Common myeloid progenitor, CD34-positive (primary cell): ENCODE results near the gene ATP6V0D1.

Experiments used
- CTCF ChIA-PET: fragments of 350-600 bp; sonication (Branson Sonifier 250); formaldehyde crosslinking; loops from one replicate; lab custom pipeline; 2021; ENCODE audit warnings: antibody characterized with exemption; lab: Charles Lee
- POLR2A ChIA-PET: fragments of 350-600 bp; sonication (Branson Sonifier 250); formaldehyde crosslinking; loops from one replicate; lab custom pipeline; 2021; ENCODE audit warnings: antibody characterized with exemption; lab: Charles Lee
- DNase-seq, 3 donors: peaks; one replicate each; pipeline versions ENCODE4 v3.0.0 to v3.0.0-alpha.2; 2013
- H3K27ac ChIP-seq, 2 experiments: 1 replicate in 1 of 2; 2 replicates in 1 of 2; pipeline ENCODE4 v1.7.0; 2013; ENCODE audit warnings: inconsistent platforms in 2 of 2, low read length in 2 of 2, mild to moderate bottlenecking in 2 of 2, low read depth in 1 of 2, moderate library complexity in 1 of 2; ENCODE audit not compliant: severe bottlenecking in 2 of 2, insufficient read depth in 1 of 2, poor library complexity in 1 of 2
- H3K27me3 ChIP-seq, 5 experiments: replicated peaks in 2 of 5; 1 replicate in 3 of 5; 2 replicates in 2 of 5; pipeline versions ENCODE4 v1.6.1 to v1.7.0; 2013; ENCODE audit warnings: low read length in 4 of 5, mild to moderate bottlenecking in 2 of 5, moderate library complexity in 2 of 5, inconsistent platforms in 1 of 5; ENCODE audit not compliant: insufficient read depth in 5 of 5, control insufficient read depth in 4 of 5
- H3K36me3 ChIP-seq, 4 experiments: 1 replicate in 2 of 4; 2 replicates in 2 of 4; pipeline versions ENCODE4 v1.6.1 to v1.7.0; 2013; ENCODE audit warnings: low read length in 3 of 4, control low read depth in 1 of 4, mild to moderate bottlenecking in 1 of 4; ENCODE audit not compliant: control insufficient read depth in 4 of 4, insufficient read depth in 4 of 4
- H3K4me1 ChIP-seq, 4 experiments: 1 replicate in 3 of 4; 2 replicates in 1 of 4; pipeline versions ENCODE4 v1.6.1 to v1.7.1; 2013; ENCODE audit warnings: low read length in 3 of 4, mild to moderate bottlenecking in 3 of 4, control low read depth in 1 of 4, inconsistent platforms in 1 of 4, moderate library complexity in 1 of 4; ENCODE audit not compliant: control insufficient read depth in 4 of 4, insufficient read depth in 4 of 4; ENCODE audit errors: control extremely low read depth in 1 of 4
- H3K4me3 ChIP-seq, 7 experiments: 1 replicate in 4 of 7; 2 replicates in 3 of 7; pipeline versions ENCODE4 v1.5.1 to v1.7.0; 2013; ENCODE audit warnings: mild to moderate bottlenecking in 7 of 7, low read length in 6 of 7, moderate library complexity in 6 of 7, inconsistent platforms in 2 of 7, low read depth in 2 of 7, control low read depth in 1 of 7; ENCODE audit not compliant: insufficient read depth in 4 of 7, control insufficient read depth in 1 of 7; ENCODE audit errors: extremely low read depth in 1 of 7
- H3K9me3 ChIP-seq, 5 experiments: 1 replicate in 4 of 5; 2 replicates in 1 of 5; pipeline versions ENCODE4 v1.6.1 to v1.7.1; 2013; ENCODE audit warnings: low read length in 4 of 5, mild to moderate bottlenecking in 2 of 5, inconsistent platforms in 1 of 5, low read depth in 1 of 5, moderate library complexity in 1 of 5; ENCODE audit not compliant: control insufficient read depth in 4 of 5, insufficient read depth in 2 of 5; ENCODE audit errors: control extremely low read depth in 1 of 5
- WGBS: methylation state at CpG from one replicate; pipeline ENCODE4 v1.1.5; 2013; ENCODE audit not compliant: insufficient coverage; 5-methylcytosine and 5-hydroxymethylcytosine counted together

The ATP6V0D1 gene

DNA sequence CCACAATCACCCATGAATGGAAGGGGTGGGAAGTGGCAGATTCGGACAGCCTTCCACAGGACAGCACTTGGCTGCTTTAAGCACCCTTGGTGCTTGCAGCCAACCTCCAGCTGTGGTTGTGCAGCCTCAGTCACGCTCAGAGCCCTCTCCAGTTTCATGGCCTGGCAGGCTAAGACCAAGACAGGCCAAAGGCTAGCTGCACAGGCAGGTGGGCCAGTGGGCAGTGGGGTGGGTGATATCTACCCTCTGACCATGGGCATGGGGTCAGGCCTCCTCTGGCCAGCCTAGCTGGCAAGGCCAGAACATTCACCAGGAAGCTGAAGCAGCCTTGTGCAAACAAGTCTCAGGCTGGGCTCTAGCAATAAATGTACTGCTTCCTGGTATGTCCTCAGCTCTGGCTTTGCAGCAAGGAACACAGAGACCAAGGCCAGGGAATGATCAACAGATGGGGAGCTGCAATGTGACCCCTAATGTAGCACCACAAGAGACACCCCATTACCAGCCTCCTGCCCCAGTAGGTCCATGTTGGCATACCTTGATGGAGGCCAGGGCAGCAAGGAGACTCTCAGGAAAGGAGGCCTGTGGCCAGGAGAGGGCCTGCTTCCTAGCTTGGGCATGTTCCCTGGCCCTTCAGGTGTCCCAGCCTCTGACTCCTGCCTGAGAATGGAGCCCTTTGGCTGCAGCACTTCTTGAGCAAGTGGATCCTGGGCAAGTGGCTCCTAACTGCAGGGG, 29.1 kb downstream of the ATP6V0D1 start:
- H3K27me3 ChIP-seq = no peaks in the 10 kb centered on the region
- H3K36me3 ChIP-seq = peaks cover 2 to 63% (median 28%) of the 10 kb centered on the region in 4 experiments
- H3K4me3 ChIP-seq = no peak overlapping the region
- no peak overlapping the region for H3K27ac ChIP-seq
- POLR2A ChIA-PET = interaction anchor here (0.6 kb wide), 2 partner anchors 19 to 605 kb away, joined by 3 read pairs; no protein-coding TSS in a partner anchor
- DNase-seq = no peak
- WGBS = 93% methylated on average over 2 of the region's 2 CpGs
- H3K4me1 ChIP-seq = no peaks in the 10 kb centered on the region
- no peaks in the 10 kb centered on the region for H3K9me3 ChIP-seq
- CTCF ChIA-PET = interaction anchor here (0.6 to 3.9 kb wide), 9 partner anchors 9 to 121 kb away, joined by 3 to 22 read pairs (median 3); no protein-coding TSS in a partner anchor

DNA sequence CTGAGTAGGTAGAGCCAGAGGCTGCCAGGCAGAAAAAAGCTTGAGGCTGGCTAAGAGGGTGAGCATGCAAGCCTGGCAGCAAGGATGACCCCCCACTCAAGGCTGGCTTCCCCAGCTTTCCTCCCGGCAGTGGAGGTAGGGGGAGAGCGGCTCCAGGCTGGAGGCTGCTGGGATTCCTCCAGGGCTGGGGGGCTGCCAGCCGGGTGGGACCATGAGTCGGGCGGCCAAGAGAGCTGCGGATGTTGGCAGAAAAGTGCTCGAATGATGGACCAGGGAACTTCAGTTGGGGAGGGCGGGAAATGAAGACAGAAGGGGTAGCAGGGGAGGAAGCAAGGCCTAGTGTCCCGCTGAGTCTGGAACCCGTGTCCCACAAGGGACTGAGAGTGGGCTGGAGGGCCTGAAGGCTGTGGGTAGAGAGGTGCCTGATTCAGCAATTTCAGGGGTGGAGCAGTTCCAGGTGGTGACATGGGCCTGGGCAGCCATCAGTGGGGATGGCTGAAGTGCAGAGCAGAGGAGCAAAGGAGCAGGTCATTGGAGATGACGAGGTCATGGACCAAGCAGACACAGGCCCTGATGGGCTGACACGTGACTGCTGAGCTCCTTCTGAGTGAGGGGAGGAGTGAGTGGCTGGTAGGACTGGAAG, 29.8 kb downstream of the ATP6V0D1 start:
- Histone ChIP-seq H3K36me3 (peaks cover 2 to 68% (median 28%) of the 10 kb centered on the region in 4 experiments), H3K4me1 (no peaks in the 10 kb centered on the region), H3K4me3 (no peak overlapping the region), H3K9me3 (no peaks in the 10 kb centered on the region), H3K27me3 (no peaks in the 10 kb centered on the region), H3K27ac (no peak overlapping the region)
- DNase-seq = no peak
- CTCF ChIA-PET = interaction anchor here (1.1 to 3.9 kb wide), 8 partner anchors 10 to 69 kb away, joined by 3 to 22 read pairs (median 3); no protein-coding TSS in a partner anchor
- WGBS = 91% methylated on average over 10 of the region's 12 CpGs
- POLR2A ChIA-PET = interaction anchor here (0.6 kb wide), 1 partner anchor 18 kb away, joined by 3 read pairs; no protein-coding TSS in a partner anchor

DNA sequence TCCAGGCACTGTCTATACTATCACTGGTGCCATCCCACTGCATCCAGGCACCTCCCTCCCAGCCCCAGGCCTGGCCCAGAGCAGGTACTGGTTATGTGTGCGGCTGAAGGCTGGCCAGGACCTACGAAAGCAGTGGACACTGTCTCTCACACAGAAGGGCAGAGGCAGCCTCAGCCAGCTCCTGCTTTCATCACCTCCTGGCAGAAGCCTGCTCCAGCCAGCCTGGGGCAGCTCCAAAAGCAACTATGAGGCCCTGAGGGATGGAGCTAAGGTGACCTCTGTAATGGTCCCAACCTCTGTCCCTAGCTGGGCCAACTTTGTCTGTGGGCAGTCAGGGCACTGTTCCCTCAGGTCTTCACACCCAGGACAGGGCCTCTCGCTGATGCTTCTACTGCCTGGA, 31.2 kb downstream of the ATP6V0D1 start:
- WGBS = 100% methylated on average over 2 of the region's 3 CpGs
- POLR2A ChIA-PET = interaction anchor here (0.8 kb wide), 1 partner anchor 9 kb away, joined by 3 read pairs; no protein-coding TSS in a partner anchor
- Histone ChIP-seq H3K27me3 (no peaks in the 10 kb centered on the region), H3K4me1 (no peaks in the 10 kb centered on the region), H3K4me3 (no peak overlapping the region), H3K36me3 (peaks cover 2 to 83% (median 31%) of the 10 kb centered on the region in 4 experiments), H3K9me3 (no peaks in the 10 kb centered on the region), H3K27ac (no peak overlapping the region)
- CTCF ChIA-PET = interaction anchor here (0.7 to 3.9 kb wide), 6 partner anchors 8 to 189 kb away, joined by 3 to 22 read pairs (median 4); no protein-coding TSS in a partner anchor
- no peak for DNase-seq

DNA sequence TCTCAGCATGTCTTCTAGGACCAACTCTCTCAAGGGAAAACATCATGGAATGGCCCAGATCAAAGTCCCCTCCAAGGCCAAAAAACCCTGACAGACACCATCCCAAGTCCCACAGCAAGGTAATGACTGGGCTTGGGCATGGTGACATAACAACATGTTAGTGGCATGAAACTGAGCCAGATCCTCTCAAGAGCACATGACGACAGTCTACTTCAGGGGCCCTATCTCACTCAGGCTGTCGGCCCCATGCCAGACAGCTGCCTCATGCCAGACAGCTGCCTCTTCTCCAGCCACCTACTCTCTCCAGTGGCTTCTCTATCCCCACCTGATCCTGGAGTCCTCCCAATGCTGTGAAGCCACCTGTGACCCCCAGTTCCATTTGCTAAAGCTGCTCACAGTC, 31.6 kb downstream of the ATP6V0D1 start:
- Histone ChIP-seq H3K27ac (no peak overlapping the region), H3K9me3 (no peaks in the 10 kb centered on the region), H3K36me3 (peaks cover 2 to 87% (median 33%) of the 10 kb centered on the region in 4 experiments), H3K4me3 (no peak overlapping the region), H3K27me3 (no peaks in the 10 kb centered on the region), H3K4me1 (no peaks in the 10 kb centered on the region)
- 93% methylated on average over 2 of the region's 2 CpGs for whole genome bisulfite sequencing
- ChIA-PET POLR2A (interaction anchor here (0.8 kb wide), 1 partner anchor 8 kb away, joined by 3 read pairs; no protein-coding TSS in a partner anchor), CTCF (interaction anchor here (0.7 to 3.9 kb wide), 3 partner anchors 16 to 189 kb away, joined by 3 to 22 read pairs (median 3); no protein-coding TSS in a partner anchor)
- no peak for DNase-seq

DNA sequence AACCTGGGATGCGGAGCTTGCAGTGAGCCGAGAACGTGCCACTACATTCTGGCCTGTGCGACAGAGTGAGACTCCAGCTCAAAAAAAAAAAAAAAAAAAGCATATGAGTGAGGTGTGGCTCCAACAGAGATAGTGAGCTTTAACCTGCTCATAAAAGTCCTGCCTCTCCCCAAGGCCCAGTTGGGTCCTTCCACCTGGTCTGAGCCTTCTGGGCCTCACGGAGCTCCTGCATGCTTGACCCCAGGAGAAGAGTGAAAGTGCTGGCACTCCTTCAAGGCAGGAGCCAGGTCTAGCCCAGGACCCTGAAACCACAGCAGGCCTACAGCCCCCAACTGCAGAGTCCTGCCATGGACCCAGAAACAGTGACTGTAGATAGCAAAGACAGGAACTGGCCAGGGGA, 32.4 kb downstream of the ATP6V0D1 start:
- Histone ChIP-seq H3K27ac (no peak overlapping the region), H3K4me3 (no peak overlapping the region), H3K27me3 (no peaks in the 10 kb centered on the region), H3K9me3 (no peaks in the 10 kb centered on the region), H3K36me3 (peaks cover 2 to 86% (median 34%) of the 10 kb centered on the region in 4 experiments), H3K4me1 (no peaks in the 10 kb centered on the region)
- ChIA-PET CTCF (interaction anchor here (1.1 to 3.5 kb wide), 4 partner anchors 13 to 27 kb away, joined by 3 to 34 read pairs (median 6); no protein-coding TSS in a partner anchor), POLR2A (interaction anchor here (0.5 kb wide), 1 partner anchor 365 kb away, joined by 3 read pairs; no protein-coding TSS in a partner anchor)
- WGBS = 97% methylated on average over 5 of the region's 5 CpGs
- DNase-seq = no peak

DNA sequence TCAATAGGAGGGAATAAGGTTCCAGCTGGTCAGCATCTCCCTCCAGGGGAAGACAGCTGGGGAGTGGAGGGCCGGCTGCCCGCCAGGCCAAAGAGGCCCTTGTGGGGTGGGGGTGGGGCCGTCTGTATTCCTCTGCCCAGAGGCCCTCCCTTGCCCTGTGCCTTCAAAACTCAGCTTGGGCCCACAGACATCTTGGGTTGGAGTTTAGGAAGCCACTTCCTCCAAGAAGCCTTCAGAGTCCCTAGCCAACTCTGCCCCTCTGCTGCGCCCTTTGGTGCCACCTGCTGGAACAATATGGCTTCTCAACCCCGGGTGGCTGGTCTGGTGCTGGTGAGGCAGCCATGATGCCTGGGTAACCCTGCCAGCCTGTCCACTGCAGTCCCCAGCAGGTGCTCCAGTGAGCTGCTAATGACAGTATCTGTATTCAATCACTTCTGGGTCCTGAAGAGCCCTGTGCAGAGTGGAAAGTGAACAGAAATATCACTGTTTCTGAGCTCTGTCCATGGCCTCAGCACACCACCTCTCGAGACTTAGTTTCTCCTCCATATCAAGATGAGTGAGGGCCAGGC, 33.4 kb downstream of the ATP6V0D1 start:
- Histone ChIP-seq H3K9me3 (no peaks in the 10 kb centered on the region), H3K36me3 (peaks cover 0 to 86% (median 31%) of the 10 kb centered on the region in 4 experiments), H3K27ac (no peak overlapping the region), H3K27me3 (no peaks in the 10 kb centered on the region), H3K4me3 (no peak overlapping the region), H3K4me1 (no peaks in the 10 kb centered on the region)
- ChIA-PET CTCF (interaction anchor here (0.9 to 3.5 kb wide), 8 partner anchors 12 to 187 kb away, joined by 3 to 34 read pairs (median 4); partner anchors contain the start of gene ZDHHC1), POLR2A (no interaction called here)
- DNase-seq = peak in 2 of 3 donors; percentile 21 to 38
- 90% methylated on average over 4 of the region's 6 CpGs for WGBS
